Transverse colon (tissue), 4 donors: ENCODE measurements around the gene EMX2.

ENCODE experiments used
- POLR2A ChIP-seq: fragments of 450-650 bp; IDR thresholded peaks from one replicate; pipeline ENCODE4 v1.6.1; 2016; ENCODE audit warnings: antibody characterized with exemption, mild to moderate bottlenecking, moderate library complexity
- POLR2AphosphoS5 ChIP-seq, 3 donors: sonication (generic); formaldehyde crosslinking; IDR thresholded peaks; one replicate each; pipeline ENCODE4 v1.6.1; 2016; ENCODE audit warnings: antibody characterized with exemption in 3 of 3
- TF ChIP-seq, protein P1 (sequence below), 5 experiments: fragments of 200-600 bp in 3 of 5; fragments of 450-650 bp in 2 of 5; sonication (generic) in 3 of 5; IDR thresholded peaks; 1 replicate in 2 of 5; 2 replicates in 3 of 5; pipeline ENCODE4 v1.5.1; 2016 to 2017; ENCODE audit warnings: antibody characterized with exemption in 5 of 5, inconsistent platforms in 3 of 5, mild to moderate bottlenecking in 2 of 5, moderate library complexity in 1 of 5

DNA sequence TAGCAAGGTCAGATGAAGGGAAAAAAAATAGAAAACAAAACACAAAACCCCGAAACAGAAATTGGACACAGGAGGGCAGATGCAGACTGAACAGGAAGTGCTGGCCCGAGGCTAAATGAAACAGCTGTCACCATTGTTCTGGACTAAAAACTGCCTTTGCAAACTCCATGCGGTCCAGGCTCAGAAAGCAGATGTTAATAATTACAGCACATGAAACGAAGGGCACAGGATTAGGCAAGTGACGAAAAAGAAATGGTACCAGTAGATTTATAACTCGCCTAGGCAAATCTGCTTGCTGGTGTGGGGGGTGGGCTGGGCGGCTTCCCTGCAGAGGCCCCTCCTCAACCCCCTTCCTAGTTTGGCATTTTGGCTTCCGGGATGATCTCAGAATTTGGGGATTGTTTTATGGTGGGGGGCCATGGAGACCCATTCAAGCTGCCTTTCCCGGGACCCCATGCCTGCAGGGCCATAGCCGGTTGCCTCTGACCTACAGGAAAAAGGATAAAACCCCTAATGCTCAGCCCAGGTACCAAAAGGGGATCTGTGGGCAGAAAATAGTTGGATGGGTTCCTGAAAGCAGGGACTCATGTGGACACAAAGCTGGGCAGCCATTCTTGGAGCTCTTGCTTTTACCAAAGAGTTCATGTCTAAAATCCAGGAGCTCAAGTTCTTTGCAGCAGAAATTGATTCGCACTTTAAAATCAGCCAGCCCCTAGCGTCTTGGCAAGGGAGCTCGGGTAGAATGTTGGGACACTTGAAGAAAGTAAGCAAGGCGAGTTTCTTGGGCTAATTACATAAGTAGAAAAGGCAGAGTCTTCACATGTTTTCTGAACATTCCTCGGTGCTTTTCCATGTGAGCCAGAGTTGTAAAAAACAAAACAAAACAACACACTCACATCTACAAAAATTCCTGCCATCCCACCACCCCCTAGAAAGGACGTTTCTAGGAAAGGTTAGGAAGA is 39.0 kb upstream of the EMX2 start:
- no peak for TF ChIP-seq POLR2A
- no peak for TF ChIP-seq POLR2AphosphoS5 (IDR thresholded peaks at IDR 0.05)
- TF ChIP-seq, protein P1, sequence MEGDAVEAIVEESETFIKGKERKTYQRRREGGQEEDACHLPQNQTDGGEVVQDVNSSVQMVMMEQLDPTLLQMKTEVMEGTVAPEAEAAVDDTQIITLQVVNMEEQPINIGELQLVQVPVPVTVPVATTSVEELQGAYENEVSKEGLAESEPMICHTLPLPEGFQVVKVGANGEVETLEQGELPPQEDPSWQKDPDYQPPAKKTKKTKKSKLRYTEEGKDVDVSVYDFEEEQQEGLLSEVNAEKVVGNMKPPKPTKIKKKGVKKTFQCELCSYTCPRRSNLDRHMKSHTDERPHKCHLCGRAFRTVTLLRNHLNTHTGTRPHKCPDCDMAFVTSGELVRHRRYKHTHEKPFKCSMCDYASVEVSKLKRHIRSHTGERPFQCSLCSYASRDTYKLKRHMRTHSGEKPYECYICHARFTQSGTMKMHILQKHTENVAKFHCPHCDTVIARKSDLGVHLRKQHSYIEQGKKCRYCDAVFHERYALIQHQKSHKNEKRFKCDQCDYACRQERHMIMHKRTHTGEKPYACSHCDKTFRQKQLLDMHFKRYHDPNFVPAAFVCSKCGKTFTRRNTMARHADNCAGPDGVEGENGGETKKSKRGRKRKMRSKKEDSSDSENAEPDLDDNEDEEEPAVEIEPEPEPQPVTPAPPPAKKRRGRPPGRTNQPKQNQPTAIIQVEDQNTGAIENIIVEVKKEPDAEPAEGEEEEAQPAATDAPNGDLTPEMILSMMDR (IDR thresholded peaks at IDR 0.05), result no peak
